Spleen (tissue), 11 donors: ENCODE results near the gene MAFF. TPM values are rescaled to one million over a fixed set of nuclear protein-coding genes. Genes with fewer than 3 reads are reported as not detected.
"Not testable (repeated sequence)": the region's sequence is repeated elsewhere in the genome, so short reads cannot be mapped to it uniquely, and the experiment has no call there.

Source experiments
- DNase-seq: peaks from one replicate; pipeline ENCODE4 v3.0.0-alpha.2; 2020
- H3K27ac ChIP-seq, 8 donors: fragments of 200-600 bp; sonication (generic) in 7 of 8; 1 replicate in 4 of 8; 2 replicates in 4 of 8; pipeline versions ENCODE4 v1.5.0 to v1.8.0; 2016 to 2021; ENCODE audit warnings: inconsistent platforms in 4 of 8, mild to moderate bottlenecking in 4 of 8, moderate library complexity in 1 of 8
- H3K27me3 ChIP-seq, 7 donors: fragments of 200-600 bp; sonication (generic) in 6 of 7; replicated peaks in 1 of 7; 1 replicate in 4 of 7; 2 replicates in 3 of 7; pipeline versions ENCODE4 v1.5.0 to v1.8.0; 2016 to 2021; ENCODE audit warnings: inconsistent platforms in 3 of 7, mild to moderate bottlenecking in 1 of 7
- H3K36me3 ChIP-seq, 6 donors: fragments of 200-600 bp; sonication (generic) in 5 of 6; 1 replicate in 4 of 6; 2 replicates in 2 of 6; pipeline versions ENCODE4 v1.5.0 to v1.8.0; 2016 to 2021; ENCODE audit warnings: inconsistent platforms in 2 of 6
- H3K4me1 ChIP-seq, 6 donors: fragments of 200-600 bp; sonication (generic) in 5 of 6; 1 replicate in 3 of 6; 2 replicates in 3 of 6; pipeline versions ENCODE4 v1.5.0 to v1.8.0; 2016 to 2021; ENCODE audit warnings: inconsistent platforms in 3 of 6
- H3K4me3 ChIP-seq, 8 donors: fragments of 200-600 bp; sonication (generic) in 7 of 8; 1 replicate in 4 of 8; 2 replicates in 4 of 8; pipeline versions ENCODE4 v1.5.0 to v1.8.0; 2016 to 2021; ENCODE audit warnings: inconsistent platforms in 4 of 8, mild to moderate bottlenecking in 4 of 8, moderate library complexity in 2 of 8
- H3K9me3 ChIP-seq, 8 donors: fragments of 200-600 bp; sonication (generic) in 7 of 8; 1 replicate in 4 of 8; 2 replicates in 4 of 8; pipeline versions ENCODE4 v1.5.0 to v1.8.0; 2016 to 2021; ENCODE audit warnings: inconsistent platforms in 4 of 8
- POLR2A ChIP-seq, 3 donors: fragments of 450-650 bp; IDR thresholded peaks; one replicate each; pipeline ENCODE4 v1.5.1; 2017; ENCODE audit warnings: antibody characterized with exemption in 3 of 3, mild to moderate bottlenecking in 1 of 3
- POLR2AphosphoS5 ChIP-seq, 3 donors: sonication (generic); formaldehyde crosslinking; IDR thresholded peaks; one replicate each; pipeline ENCODE4 v1.5.1; 2017; ENCODE audit warnings: antibody characterized with exemption in 3 of 3
- WGBS, 5 donors: extraction: QIAGEN DNeasy Blood & Tissue Kit in 3 of 5; methylation state at CpG; one replicate each; pipeline versions ENCODE4 v1.1.5 to v1.1.7; 2013 to 2018; 5-methylcytosine and 5-hydroxymethylcytosine counted together
- intact Hi-C: fragments of 100-400 bp; cut with DNase I; formaldehyde crosslinking; loops from one replicate; pipeline ENCODE4 v1.15.0; 2023; ENCODE audit warnings: low total_unique reads
- polyA plus RNA-seq, 3 donors: library from polyadenylated mRNA; stranded (reverse); fragments of 200-250 nt; gene quantifications; one replicate each; pipeline ENCODE4 v1.2.1, GENCODE V29; 2013
- total RNA-seq, 7 donors: library from RNA; depleted of rRNA in 3 of 7; stranded (reverse); fragments of >200 nt in 3 of 7; fragmentation: NEBNext Ultra II Directional in 4 of 7; extraction: Animal tissue kit (Norgen Biotek cat#: 25700) in 4 of 7; gene quantifications; one replicate each; pipeline versions ENCODE4 v1.1.0 to v1.2.1, GENCODE V29; 2016 to 2021
- TF ChIP-seq, protein P1 (sequence below), 11 experiments: fragments of 200-600 bp in 7 of 11; fragments of 450-650 bp in 4 of 11; sonication (generic) in 4 of 11; IDR thresholded peaks in 8 of 11; conservative IDR thresholded peaks in 3 of 11; 1 replicate in 7 of 11; 2 replicates in 4 of 11; pipeline versions ENCODE4 v1.4.0 to v1.8.0; 2016 to 2021; ENCODE audit warnings: antibody characterized with exemption in 11 of 11, inconsistent platforms in 4 of 11, mild to moderate bottlenecking in 1 of 11
- donor health status: healthy with polysubstance abuse.
- donor health status: DM: no; HTN: no; CAD: no; lungs with moderate emphysema.
- donor health status: DM: no; HTN: no; CAD: no.
- donor health status: Bipolar disorder and iron deficiency.
- donor health status: healthy.
- donor health status: DM: no; HTN: no; CAD: no.
- donor health status: DM: yes; HTN: yes; CAD: no.

MAFF gene
- total and polyA plus RNA-seq, 10 donors: 2.1 to 32.4 (median 8.6) TPM

GRCh38 chr22:38177926-38178604 lies 23.7 kb upstream of the MAFF start:
- 75 to 81% (median 80%) methylated on average over 14 to 15 of the region's 15 CpGs for WGBS, 5 donors
- Histone ChIP-seq H3K9me3 (no peaks in the 10 kb centered on the region), H3K4me1 (peaks cover 32 to 84% (median 57%) of the 10 kb centered on the region in 6 donors), H3K27me3 (no peaks in the 10 kb centered on the region), H3K36me3 (no peaks in the 10 kb centered on the region), H3K27ac (peak overlapping the region in 6 of 8 donors; percentile 36 to 78 (median 49)), H3K4me3 (no peak overlapping the region)
- intact Hi-C loops: no loop called here
- TF ChIP-seq, protein P1, sequence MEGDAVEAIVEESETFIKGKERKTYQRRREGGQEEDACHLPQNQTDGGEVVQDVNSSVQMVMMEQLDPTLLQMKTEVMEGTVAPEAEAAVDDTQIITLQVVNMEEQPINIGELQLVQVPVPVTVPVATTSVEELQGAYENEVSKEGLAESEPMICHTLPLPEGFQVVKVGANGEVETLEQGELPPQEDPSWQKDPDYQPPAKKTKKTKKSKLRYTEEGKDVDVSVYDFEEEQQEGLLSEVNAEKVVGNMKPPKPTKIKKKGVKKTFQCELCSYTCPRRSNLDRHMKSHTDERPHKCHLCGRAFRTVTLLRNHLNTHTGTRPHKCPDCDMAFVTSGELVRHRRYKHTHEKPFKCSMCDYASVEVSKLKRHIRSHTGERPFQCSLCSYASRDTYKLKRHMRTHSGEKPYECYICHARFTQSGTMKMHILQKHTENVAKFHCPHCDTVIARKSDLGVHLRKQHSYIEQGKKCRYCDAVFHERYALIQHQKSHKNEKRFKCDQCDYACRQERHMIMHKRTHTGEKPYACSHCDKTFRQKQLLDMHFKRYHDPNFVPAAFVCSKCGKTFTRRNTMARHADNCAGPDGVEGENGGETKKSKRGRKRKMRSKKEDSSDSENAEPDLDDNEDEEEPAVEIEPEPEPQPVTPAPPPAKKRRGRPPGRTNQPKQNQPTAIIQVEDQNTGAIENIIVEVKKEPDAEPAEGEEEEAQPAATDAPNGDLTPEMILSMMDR (IDR thresholded peaks at IDR 0.05 in 8 of 11, conservative IDR thresholded peaks at IDR 0.05 in 3 of 11): no peak
- no peak for TF ChIP-seq POLR2A (IDR thresholded peaks at IDR 0.05)
- TF ChIP-seq POLR2AphosphoS5 (IDR thresholded peaks at IDR 0.05): no peak
- no peak for DNase-seq

DNA sequence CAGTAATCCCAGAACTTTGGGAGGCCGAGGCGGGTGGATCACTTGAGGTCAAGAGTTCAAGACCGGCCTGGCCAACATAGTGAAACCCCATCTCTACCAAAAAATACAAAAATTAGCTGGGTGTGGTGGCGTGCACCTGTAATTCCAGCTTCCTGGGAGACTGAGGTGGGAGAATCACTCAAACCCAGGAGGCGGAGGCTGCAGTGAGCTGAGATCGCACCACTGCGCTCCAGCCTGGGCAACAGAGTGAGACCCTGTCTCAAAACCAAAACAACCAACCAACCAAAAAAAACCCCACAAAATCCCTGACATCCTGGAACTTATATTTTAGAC lies 23.2 kb upstream of the MAFF start:
- H3K27me3 ChIP-seq, H3K36me3 ChIP-seq, DNase-seq, H3K9me3 ChIP-seq, H3K4me3 ChIP-seq, intact Hi-C loops: not testable (repeated sequence)
- Histone ChIP-seq H3K27ac (peak overlapping the region in 3 of 8 donors; percentile 51 to 96 (median 78)), H3K4me1 (peaks cover 28 to 79% (median 52%) of the 10 kb centered on the region in 6 donors)
- WGBS, 5 donors: 95 to 100% (median 98%) methylated on average over 7 of the region's 7 CpGs

DNA sequence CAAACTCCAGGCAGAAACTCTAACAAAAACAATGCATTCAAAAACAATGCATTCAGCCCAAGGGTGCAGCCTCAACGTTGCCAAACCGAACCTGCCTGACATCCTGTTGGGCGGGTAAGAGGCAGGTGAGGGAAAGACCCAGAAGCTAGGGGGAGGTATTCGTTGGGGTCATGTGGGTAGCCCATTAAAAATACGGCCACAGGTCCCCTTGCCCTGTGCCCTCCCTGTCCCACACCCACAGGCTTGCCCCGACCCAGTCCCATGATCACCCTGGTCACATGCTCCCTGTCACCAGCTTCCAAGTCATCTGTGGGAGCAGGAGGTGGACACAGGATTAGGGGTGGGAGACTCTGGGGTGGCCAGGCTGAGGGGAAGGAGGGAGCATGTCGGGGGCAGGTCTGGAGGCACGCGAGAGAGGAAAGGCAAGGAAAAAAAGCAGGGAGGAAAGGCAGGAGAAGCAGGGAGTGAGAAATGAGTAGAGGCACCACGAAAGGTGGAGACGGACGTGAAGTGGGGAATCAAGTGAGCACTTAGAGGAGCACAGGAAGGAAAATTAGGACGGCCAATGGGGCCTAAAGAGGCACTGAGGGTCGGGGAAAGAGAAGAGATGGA lies 20.8 kb upstream of the MAFF start:
- intact Hi-C loops: no loop called here
- peak overlapping the region; percentile 41 to 74 (median 56) for H3K4me3 ChIP-seq
- DNase-seq: peak; percentile 85
- no peaks in the 10 kb centered on the region for H3K36me3 ChIP-seq
- H3K9me3 ChIP-seq: no peaks in the 10 kb centered on the region
- no peak for TF ChIP-seq POLR2A (IDR thresholded peaks at IDR 0.05)
- WGBS, 5 donors: 7 to 13% (median 8%) methylated on average over 14 of the region's 14 CpGs
- peaks cover 24 to 58% (median 36%) of the 10 kb centered on the region in 6 donors for H3K4me1 ChIP-seq
- H3K27me3 ChIP-seq: no peaks in the 10 kb centered on the region
- peak overlapping the region; percentile 83 to 96 (median 90) for H3K27ac ChIP-seq

- Histone ChIP-seq H3K4me1 (peaks cover 18 to 51% (median 30%) of the 10 kb centered on the region in 6 donors), H3K9me3 (no peaks in the 10 kb centered on the region), H3K4me3 (peak within 1 kb of the TSS; percentile 41 to 74 (median 56)), H3K27ac (peak within 1 kb of the TSS; percentile 83 to 96 (median 90)), H3K36me3 (no peaks in the 10 kb centered on the region), H3K27me3 (no peaks in the 10 kb centered on the region)
- TF ChIP-seq, protein P1 (IDR thresholded peaks at IDR 0.05 in 8 of 11, conservative IDR thresholded peaks at IDR 0.05 in 3 of 11): peak in 1 of 11 experiments; percentile 7
- TF ChIP-seq POLR2AphosphoS5 (IDR thresholded peaks at IDR 0.05): peak; percentile 82 to 90 (median 85)
- no peak for TF ChIP-seq POLR2A (IDR thresholded peaks at IDR 0.05)
- 0 to 1% (median 1%) methylated on average over 42 to 48 of the region's 48 CpGs for WGBS, 5 donors
- intact Hi-C loops: no loop called here
- DNase-seq: peak; percentile 99
Measured at GRCh38 chr22:38181453-38182200, 20.2 kb upstream of the MAFF start, which contains the start of gene PLA2G6. PLA2G6 (minus strand) TSS chr22:38181830; CDS start chr22:38169426, 12,404 bp downstream.

- DNase-seq: no peak
- WGBS, 5 donors: 80 to 84% (median 81%) methylated on average over 7 of the region's 7 CpGs
- no peaks in the 10 kb centered on the region for H3K27me3 ChIP-seq
- no peaks in the 10 kb centered on the region for H3K36me3 ChIP-seq
- no peak for TF ChIP-seq POLR2AphosphoS5 (IDR thresholded peaks at IDR 0.05)
- TF ChIP-seq, protein P1 (IDR thresholded peaks at IDR 0.05 in 8 of 11, conservative IDR thresholded peaks at IDR 0.05 in 3 of 11): no peak
- no peak for TF ChIP-seq POLR2A (IDR thresholded peaks at IDR 0.05)
- H3K9me3 ChIP-seq: no peaks in the 10 kb centered on the region
- intact Hi-C loops: no loop called here
- H3K4me3 ChIP-seq: no peak overlapping the region
- no peak overlapping the region for H3K27ac ChIP-seq
- peaks cover 12 to 37% (median 22%) of the 10 kb centered on the region in 6 donors for H3K4me1 ChIP-seq
Measured at GRCh38 chr22:38184788-38185187, 17.0 kb upstream of the MAFF start.
